ENCODE results near the gene MGAT3. TPM values are rescaled to one million over a fixed set of nuclear protein-coding genes. Genes with fewer than 3 reads are reported as not detected.
A peak's percentile ranks its signal among the peaks of the same experiment; 100 is the strongest.

MGAT3 gene
- total and polyA plus RNA-seq, 2 of the 13 experiments (the other 11 are each of a cell fraction or from before 2014, with no cell fraction given): 0.11 to 0.15 TPM

- Histone ChIP-seq H4K20me1 (ENCODE audit: insufficient read depth, low read length) (no peaks in the 10 kb centered on the region), H3K9me3 (ENCODE audit: low read length) (no peaks in the 10 kb centered on the region), H3K27me3 (ENCODE audit: control insufficient read depth in 1 of 2, insufficient read depth in 2 of 2, low read length in 2 of 2) (peaks cover 5 to 45% of the 10 kb centered on the region in 2 experiments; a peak in 3 of 5 replicates), H2AFZ (ENCODE audit: low read length) (no peak overlapping the region), H3K4me3 (replicated peaks in 1 of 3; ENCODE audit: insufficient read depth in 1 of 3, low read depth in 2 of 3, low read length in 3 of 3) (no peak overlapping the region), H3K4me2 (ENCODE audit: low read depth, low read length) (no peak overlapping the region), H3K36me3 (replicated peaks in 1 of 2; ENCODE audit: control insufficient read depth in 1 of 2, insufficient read depth in 2 of 2, low read length in 2 of 2) (no peaks in the 10 kb centered on the region), H3K27ac (ENCODE audit: extremely low read length, insufficient read depth, low read length) (no peak overlapping the region), H3K9ac (ENCODE audit: insufficient read depth, low read depth, low read length) (no peak overlapping the region), H3K79me2 (ENCODE audit: insufficient read depth, low read length) (no peaks in the 10 kb centered on the region), H3K4me1 (ENCODE audit: insufficient read depth, low read length) (peaks cover 32% of the 10 kb centered on the region)
- ChIA-PET CTCF (ENCODE audit: low intra/inter-chr PET ratio, low total read pairs) (no interaction called here), POLR2A (interaction anchor here (0.6 kb wide), 1 partner anchor 79 kb away, joined by 4 read pairs; no protein-coding TSS in a partner anchor)
- ATAC-seq (no peak), FAIRE-seq (no peak), DNase-seq (ENCODE audit: low spot score) (no peak)
- intact Hi-C loops (cut with micrococcal nuclease; ENCODE audit: unreplicated experiment) (no loop called here), in situ Hi-C loops (cut with HindIII; ENCODE audit: extremely low pct_ligation_motif_present, low pct_unique_long_range_greater_than_20kb) (no loop called here)
- WGBS (ENCODE audit: low lambda C conversion rate): 30% methylated on average over 2 of the region's 19 CpGs
- no TSS peak for BruUV-seq (replicated peaks)
- TF ChIP-seq ZBTB7A (CRISPR knock-in tag; IDR thresholded peaks at IDR 0.05) (no peak), DDIT3 (CRISPR knock-in tag; IDR thresholded peaks at IDR 0.05) (no peak), KAT2B (IDR thresholded peaks at IDR 0.05; ENCODE audit: borderline replicate concordance, low read depth, low read length) (no peak), DMTF1 (CRISPR knock-in tag; IDR thresholded peaks at IDR 0.05) (no peak), ZNF687 (CRISPR knock-in tag; IDR thresholded peaks at IDR 0.05) (peak; percentile 18)
Measured at GRCh38 chr22:39448205-39449054, 8.4 kb upstream of the MGAT3 start.
